HepG2 (cell line): ENCODE results near the gene TUBB2B. TPM values are rescaled to one million over a fixed set of nuclear protein-coding genes. Genes with fewer than 3 reads are reported as not detected.
A peak's percentile ranks its signal among the peaks of the same experiment; 100 is the strongest.

ENCODE experiments used
- ARID3A ChIP-seq: IDR thresholded peaks from 2 replicates; pipeline ENCODE4 v1.6.1; 2012; ENCODE audit warnings: low read depth, low read length, improper control_type of control experiment
- CERS6 ChIP-seq: sonication (generic); formaldehyde crosslinking; IDR thresholded peaks from 2 replicates; pipeline ENCODE4 v1.5.0; 2020; ENCODE audit warnings: missing genetic modification reagents
- CREBL2 ChIP-seq: sonication (generic); formaldehyde crosslinking; IDR thresholded peaks from 2 replicates; pipeline ENCODE4 v1.8.1; 2023; ENCODE audit warnings: missing genetic modification reagents, mild to moderate bottlenecking, borderline replicate concordance
- DRAP1 ChIP-seq: IDR thresholded peaks from 2 replicates; pipeline ENCODE4 v1.6.1; 2016; ENCODE audit warnings: missing genetic modification reagents, missing compliant biosample characterization
- E2F1 ChIP-seq: sonication (generic); formaldehyde crosslinking; IDR thresholded peaks from 2 replicates; pipeline ENCODE4 v1.5.0; 2020; ENCODE audit warnings: missing genetic modification reagents
- HNF4A ChIP-seq: sonication (generic); formaldehyde crosslinking; IDR thresholded peaks from 2 replicates; pipeline ENCODE4 v1.4.0; 2020; ENCODE audit warnings: missing genetic modification reagents
- MEIS2 ChIP-seq: sonication (generic); formaldehyde crosslinking; IDR thresholded peaks from 2 replicates; pipeline ENCODE4 v1.9.0; 2021; ENCODE audit warnings: mild to moderate bottlenecking, missing genetic modification reagents
- NONO ChIP-seq, 2 experiments: fragments of 450-650 bp in 1 of 2; sonication (generic) in 1 of 2; formaldehyde crosslinking in 1 of 2; IDR thresholded peaks in 1 of 2; conservative IDR thresholded peaks in 1 of 2; 2 replicates each; pipeline versions ENCODE4 v1.6.1 to v1.8.0; 2017 to 2022; ENCODE audit warnings: mild to moderate bottlenecking in 1 of 2, missing genetic modification reagents in 1 of 2, moderate library complexity in 1 of 2
- SAP130 ChIP-seq: IDR thresholded peaks from 2 replicates; pipeline ENCODE4 v1.6.1; 2016; ENCODE audit warnings: low read depth
- TRIM24 ChIP-seq: sonication (generic); formaldehyde crosslinking; IDR thresholded peaks from 2 replicates; pipeline ENCODE4 v1.8.0; 2022; ENCODE audit warnings: mild to moderate bottlenecking, missing genetic modification reagents
- ZFP91 ChIP-seq: sonication (generic); formaldehyde crosslinking; IDR thresholded peaks from 2 replicates; pipeline ENCODE4 v1.9.0; 2022; ENCODE audit warnings: missing genetic modification reagents, mild to moderate bottlenecking, borderline replicate concordance
- ZFYVE20 ChIP-seq: sonication (generic); formaldehyde crosslinking; IDR thresholded peaks from 2 replicates; pipeline ENCODE4 v1.8.0; 2023; ENCODE audit warnings: low read depth, mild to moderate bottlenecking, moderate library complexity, missing genetic modification reagents, borderline replicate concordance
- ZNF263 ChIP-seq: sonication (generic); formaldehyde crosslinking; IDR thresholded peaks from 2 replicates; pipeline ENCODE4 v1.4.0; 2020; ENCODE audit warnings: missing genetic modification reagents
- ZNF292 ChIP-seq: sonication (generic); formaldehyde crosslinking; IDR thresholded peaks from 2 replicates; pipeline ENCODE4 v1.8.1; 2022; ENCODE audit warnings: mild to moderate bottlenecking, low read depth, missing genetic modification reagents, borderline replicate concordance
- ZNF343 ChIP-seq: sonication (generic); formaldehyde crosslinking; IDR thresholded peaks from 2 replicates; pipeline ENCODE4 v1.4.0; 2020; ENCODE audit warnings: mild to moderate bottlenecking, missing genetic modification reagents
- ZNF687 ChIP-seq: sonication (generic); formaldehyde crosslinking; IDR thresholded peaks from 2 replicates; pipeline ENCODE4 v1.5.1; 2020; ENCODE audit warnings: mild to moderate bottlenecking, missing genetic modification reagents, moderate library complexity
- ZNF883 ChIP-seq: sonication (generic); formaldehyde crosslinking; IDR thresholded peaks from 2 replicates; pipeline ENCODE4 v1.5.1; 2020; ENCODE audit warnings: mild to moderate bottlenecking, missing genetic modification reagents; ENCODE audit errors: not compliant biosample characterization
- polyA plus RNA-seq, 8 experiments: library from polyadenylated mRNA; depleted of rRNA in 3 of 8; stranded (reverse) in 7 of 8; unstranded in 1 of 8; fragments of >200 nt; fragmentation: Illumina TruSeq in 4 of 8; extraction: Trizol in 4 of 8; gene quantifications; 2 replicates each; pipeline versions ENCODE4 v1.2.1 to v1.2.3, GENCODE V29; 2011 to 2016; ENCODE audit warnings: low read depth in 4 of 8, missing spikeins in 1 of 8, mixed read lengths in 1 of 8; ENCODE audit not compliant: insufficient read depth in 1 of 8
- total RNA-seq, 5 experiments: library from RNA; depleted of rRNA; stranded (reverse); fragments of >200 nt; fragmentation: Illumina TruSeq; extraction: Trizol; gene quantifications; 2 replicates each; pipeline ENCODE4 v1.2.3, GENCODE V29; 2016; ENCODE audit warnings: low read depth in 1 of 5

The TUBB2B gene
- total and polyA plus RNA-seq, 2 of the 13 experiments (the other 11 are each of a cell fraction or from before 2014, with no cell fraction given): 10.3 to 23.6 TPM

- TF ChIP-seq ZNF687 (CRISPR knock-in tag): peak; percentile 68
- TF ChIP-seq TRIM24 (CRISPR knock-in tag): 0 out of 2 replicates have a peak, but pooled peaks have one; percentile 30
- TF ChIP-seq CERS6: no peak
- no peak for TF ChIP-seq ARID3A
- no peak for TF ChIP-seq CREBL2 (CRISPR knock-in tag)
- peak; percentile 68; the same call in 1 of the 2 replicates for TF ChIP-seq ZNF292 (CRISPR knock-in tag)
- 0 out of 2 replicates have a peak, but pooled peaks have one; percentile 27 for TF ChIP-seq DRAP1 (CRISPR knock-in tag)
- TF ChIP-seq SAP130 (CRISPR knock-in tag): peak; percentile 71
- peak; percentile 38; the same call in 1 of the 2 replicates for TF ChIP-seq ZFP91 (CRISPR knock-in tag)
- no peak for TF ChIP-seq E2F1 (CRISPR knock-in tag)
- TF ChIP-seq ZNF883: no peak
- 0 out of 2 replicates have a peak, but pooled peaks have one; percentile 8 for TF ChIP-seq HNF4A (CRISPR knock-in tag)
- TF ChIP-seq NONO (IDR thresholded peaks at IDR 0.05): no peak
- TF ChIP-seq NONO (CRISPR knock-in tag; conservative IDR thresholded peaks at IDR 0.05): 0 out of 2 replicates have a peak, but pooled peaks have one; percentile 18
- TF ChIP-seq ZNF343 (CRISPR knock-in tag): no peak
- TF ChIP-seq ZFYVE20 (CRISPR knock-in tag): no peak
- TF ChIP-seq ZNF263: no peak; the same call in 1 of the 2 replicates
- 0 out of 2 replicates have a peak, but pooled peaks have one; percentile 28 for TF ChIP-seq MEIS2 (CRISPR knock-in tag)
Measured at GRCh38 chr6:3252369-3252768, 24.9 kb upstream of the TUBB2B start (continued).
